Muscle layer of duodenum (tissue), 2 donors: ENCODE results near the gene NLRC4.
"Not testable (repeated sequence)": the region's sequence is repeated elsewhere in the genome, so short reads cannot be mapped to it uniquely, and the experiment has no call there.

Source experiments
- H3K27ac ChIP-seq: one replicate; pipeline ENCODE4 v1.7.0; 2013; ENCODE audit warnings: mild to moderate bottlenecking, low read length
- H3K27me3 ChIP-seq: one replicate; pipeline ENCODE4 v1.7.0; 2013; ENCODE audit warnings: low read depth, mild to moderate bottlenecking, control low read depth, low read length
- H3K36me3 ChIP-seq, 2 donors: one replicate each; pipeline ENCODE4 v1.7.0; 2013; ENCODE audit warnings: low read length in 2 of 2, control low read depth in 1 of 2, mild to moderate bottlenecking in 1 of 2; ENCODE audit not compliant: insufficient read depth in 2 of 2, control insufficient read depth in 1 of 2
- H3K4me1 ChIP-seq, 2 donors: one replicate each; pipeline ENCODE4 v1.7.0; 2013; ENCODE audit warnings: low read length in 2 of 2, mild to moderate bottlenecking in 2 of 2, control low read depth in 1 of 2, moderate library complexity in 1 of 2; ENCODE audit not compliant: insufficient read depth in 2 of 2, control insufficient read depth in 1 of 2
- H3K4me3 ChIP-seq, 2 donors: one replicate each; pipeline ENCODE4 v1.7.0; 2013; ENCODE audit warnings: low read length in 2 of 2, low read depth in 1 of 2, mild to moderate bottlenecking in 1 of 2
- H3K9me3 ChIP-seq, 2 donors: one replicate each; pipeline ENCODE4 v1.7.0; 2013; ENCODE audit warnings: low read length in 2 of 2, control low read depth in 1 of 2, mild to moderate bottlenecking in 1 of 2; ENCODE audit not compliant: control insufficient read depth in 1 of 2
- donor health status: healthy.

The NLRC4 gene

GRCh38 chr2:32237996-32238395, 26.7 kb downstream of the NLRC4 start:
- H3K27ac ChIP-seq: no peak overlapping the region
- H3K36me3 ChIP-seq: peaks cover 3 to 11% of the 10 kb centered on the region in 2 donors
- no peak overlapping the region for H3K4me3 ChIP-seq
- no peaks in the 10 kb centered on the region for H3K27me3 ChIP-seq
- H3K4me1 ChIP-seq: no peaks in the 10 kb centered on the region
- H3K9me3 ChIP-seq: no peaks in the 10 kb centered on the region

- no peaks in the 10 kb centered on the region for H3K4me1 ChIP-seq
- H3K27me3 ChIP-seq: no peaks in the 10 kb centered on the region
- H3K27ac ChIP-seq: no peak overlapping the region
- H3K9me3 ChIP-seq: no peaks in the 10 kb centered on the region
- peaks cover 3 to 11% of the 10 kb centered on the region in 2 donors for H3K36me3 ChIP-seq
- no peak overlapping the region for H3K4me3 ChIP-seq
These were observed 27.2 kb downstream of the NLRC4 start for GRCh38 chr2:32237488-32237887.

- Histone ChIP-seq H3K27me3 (no peaks in the 10 kb centered on the region), H3K4me3 (no peak overlapping the region), H3K27ac (no peak overlapping the region), H3K9me3 (no peaks in the 10 kb centered on the region), H3K4me1 (no peaks in the 10 kb centered on the region), H3K36me3 (peaks cover 3 to 11% of the 10 kb centered on the region in 2 donors)
These were observed 29.4 kb downstream of the NLRC4 start for GRCh38 chr2:32235315-32235714.

GRCh38 chr2:32231959-32232358, 32.7 kb downstream of the NLRC4 start:
- Histone ChIP-seq H3K27ac (no peak overlapping the region), H3K4me3 (no peak overlapping the region), H3K27me3 (no peaks in the 10 kb centered on the region), H3K36me3 (peaks cover 0 to 11% of the 10 kb centered on the region in 2 donors), H3K4me1 (no peaks in the 10 kb centered on the region), H3K9me3 (no peaks in the 10 kb centered on the region)

- H3K4me1 ChIP-seq: no peaks in the 10 kb centered on the region
- no peak overlapping the region for H3K27ac ChIP-seq
- no peaks in the 10 kb centered on the region for H3K9me3 ChIP-seq
- no peak overlapping the region for H3K4me3 ChIP-seq
- no peaks in the 10 kb centered on the region for H3K27me3 ChIP-seq
- H3K36me3 ChIP-seq: peaks cover 3 to 9% of the 10 kb centered on the region in 2 donors
These were observed 35.1 kb downstream of the NLRC4 start for GRCh38 chr2:32229635-32230034.

- Histone ChIP-seq H3K27ac (no peak overlapping the region), H3K36me3 (peaks cover 7 to 17% of the 10 kb centered on the region in 2 donors), H3K4me3 (no peak overlapping the region)
These were observed 36.5 kb downstream of the NLRC4 start for GRCh38 chr2:32228181-32228580.

GRCh38 chr2:32227492-32227891, 37.2 kb downstream of the NLRC4 start:
- H3K4me1 ChIP-seq: no peaks in the 10 kb centered on the region
- peaks cover 13 to 23% of the 10 kb centered on the region in 2 donors for H3K36me3 ChIP-seq
- H3K27me3 ChIP-seq: no peaks in the 10 kb centered on the region
- no peak overlapping the region for H3K27ac ChIP-seq
- no peaks in the 10 kb centered on the region for H3K9me3 ChIP-seq
- no peak overlapping the region for H3K4me3 ChIP-seq

More at GRCh38 chr2:32228181-32228580, 36.5 kb downstream of the NLRC4 start:
- Histone ChIP-seq H3K9me3 (no peaks in the 10 kb centered on the region), H3K4me1 (no peaks in the 10 kb centered on the region), H3K27me3 (no peaks in the 10 kb centered on the region)

GRCh38 chr2:32222966-32223365, 41.7 kb downstream of the NLRC4 start:
- no peaks in the 10 kb centered on the region for H3K4me1 ChIP-seq
- no peaks in the 10 kb centered on the region for H3K27me3 ChIP-seq
- no peaks in the 10 kb centered on the region for H3K9me3 ChIP-seq
- H3K36me3 ChIP-seq: peaks cover 26 to 38% of the 10 kb centered on the region in 2 donors
- no peak overlapping the region for H3K27ac ChIP-seq
- H3K4me3 ChIP-seq: no peak overlapping the region

GRCh38 chr2:32220445-32220844, 44.2 kb downstream of the NLRC4 start:
- Histone ChIP-seq H3K27me3 (no peaks in the 10 kb centered on the region), H3K4me3 (no peak overlapping the region), H3K27ac (no peak overlapping the region), H3K36me3 (peaks cover 26 to 30% of the 10 kb centered on the region in 2 donors), H3K4me1 (no peaks in the 10 kb centered on the region), H3K9me3 (no peaks in the 10 kb centered on the region)

GRCh38 chr2:32212295-32212694, 52.4 kb downstream of the NLRC4 start:
- no peaks in the 10 kb centered on the region for H3K4me1 ChIP-seq
- no peaks in the 10 kb centered on the region for H3K9me3 ChIP-seq
- H3K36me3 ChIP-seq: peaks cover 0 to 20% of the 10 kb centered on the region in 2 donors
- no peak overlapping the region for H3K4me3 ChIP-seq
- H3K27me3 ChIP-seq: no peaks in the 10 kb centered on the region
- H3K27ac ChIP-seq: no peak overlapping the region

GRCh38 chr2:32210767-32211408, 53.8 kb downstream of the NLRC4 start:
- H3K36me3 ChIP-seq: peaks cover 0 to 20% of the 10 kb centered on the region in 2 donors
- H3K27ac ChIP-seq: no peak overlapping the region
- H3K4me1 ChIP-seq: no peaks in the 10 kb centered on the region
- no peak overlapping the region for H3K4me3 ChIP-seq
- no peaks in the 10 kb centered on the region for H3K27me3 ChIP-seq
- H3K9me3 ChIP-seq: no peaks in the 10 kb centered on the region

GRCh38 chr2:32203428-32203827, 61.3 kb downstream of the NLRC4 start:
- H3K9me3 ChIP-seq, H3K4me1 ChIP-seq, H3K27me3 ChIP-seq, H3K27ac ChIP-seq, H3K4me3 ChIP-seq: not testable (repeated sequence)
- H3K36me3 ChIP-seq: peaks cover 8 to 15% of the 10 kb centered on the region in 2 donors
